GM21723 (cell line): ENCODE results near the gene SMCR8.
"Not testable (repeated sequence)": the region's sequence is repeated elsewhere in the genome, so short reads cannot be mapped to it uniquely, and the experiment has no call there.

Experiments used
- ATAC-seq: cut with Tn5 transposase; IDR thresholded peaks from one replicate; pipeline ENCODE4 v1.9.1; 2021; ENCODE audit warnings: mild to moderate bottlenecking, moderate library complexity; ENCODE audit not compliant: unreplicated experiment

SMCR8 gene

GRCh38 chr17:18314731-18315561, at the start of gene SMCR8, which contains the start of gene TOP3A:
TSS of gene SMCR8 (plus strand) at chr17:18315293. CDS start at chr17:18315790, 497 bp downstream.
TSS of gene TOP3A (minus strand) at chr17:18314994. CDS start at chr17:18314778, 216 bp downstream.
- ATAC-seq: peak; percentile 81

GRCh38 chr17:18267366-18267765, 47.7 kb upstream of the SMCR8 start:
- no peak for ATAC-seq

GRCh38 chr17:18267927-18268711, 47.0 kb upstream of the SMCR8 start:
- ATAC-seq: no peak

- ATAC-seq: no peak
Observed at GRCh38 chr17:18270046-18270931, 44.8 kb upstream of the SMCR8 start.

GRCh38 chr17:18277076-18277475, 38.0 kb upstream of the SMCR8 start:
- ATAC-seq: no peak

GRCh38 chr17:18278867-18279266, 36.2 kb upstream of the SMCR8 start:
- no peak for ATAC-seq

GRCh38 chr17:18280249-18280648, 34.8 kb upstream of the SMCR8 start:
- no peak for ATAC-seq

- ATAC-seq: no peak
Observed at GRCh38 chr17:18280766-18281371, 34.2 kb upstream of the SMCR8 start.

GRCh38 chr17:18281788-18282187, 33.3 kb upstream of the SMCR8 start:
- no peak for ATAC-seq

- no peak for ATAC-seq
Observed at GRCh38 chr17:18285296-18285695, 29.8 kb upstream of the SMCR8 start.

- ATAC-seq: no peak
Observed at GRCh38 chr17:18291718-18292540, 23.2 kb upstream of the SMCR8 start.

- ATAC-seq: not testable (repeated sequence)
Observed at GRCh38 chr17:18298061-18298460, 17.0 kb upstream of the SMCR8 start.

GRCh38 chr17:18300725-18301480, 14.2 kb upstream of the SMCR8 start:
- no peak for ATAC-seq

- ATAC-seq: not testable (repeated sequence)
Observed at GRCh38 chr17:18303206-18303605, 11.9 kb upstream of the SMCR8 start.

GRCh38 chr17:18309202-18309601, 5.9 kb upstream of the SMCR8 start:
- ATAC-seq: no peak

GRCh38 chr17:18314059-18314730, 898 bp upstream of the SMCR8 start:
- peak; percentile 28 for ATAC-seq

- ATAC-seq: peak; percentile 16
Observed at GRCh38 chr17:18315562-18315922, 449 bp downstream of the SMCR8 start.

GRCh38 chr17:18315961-18316360, 868 bp downstream of the SMCR8 start:
- ATAC-seq: no peak
